ENCODE results near the gene PDK4. TPM values are rescaled to one million over a fixed set of nuclear protein-coding genes. Genes with fewer than 3 reads are reported as not detected.
A peak's percentile ranks its signal among the peaks of the same experiment; 100 is the strongest.
"Not testable (repeated sequence)": the region's sequence is repeated elsewhere in the genome, so short reads cannot be mapped to it uniquely, and the experiment has no call there.

PDK4 gene
- total RNA-seq, 1 donor from 2014 or later = 105 TPM

DNA sequence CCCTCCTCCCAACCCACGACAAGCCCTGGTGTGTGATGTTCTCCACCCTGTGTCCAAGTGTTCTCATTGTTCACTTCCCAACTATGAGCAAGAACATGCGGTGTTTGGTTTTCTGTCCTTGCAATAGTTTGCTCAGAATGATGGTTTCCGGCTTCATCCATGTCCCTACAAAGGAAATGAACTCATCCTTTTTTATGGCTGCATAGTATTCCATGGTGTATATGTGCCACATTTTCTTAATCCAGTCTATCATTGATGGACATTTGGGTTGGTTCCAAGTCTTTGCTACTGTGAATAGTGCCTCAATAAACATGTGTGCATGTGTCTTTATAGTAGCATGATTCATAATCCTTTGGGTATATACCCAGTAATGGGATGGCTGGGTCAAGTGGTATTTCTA is 8.5 kb upstream of the PDK4 start:
- not testable (repeated sequence) for DNase-seq

DNA sequence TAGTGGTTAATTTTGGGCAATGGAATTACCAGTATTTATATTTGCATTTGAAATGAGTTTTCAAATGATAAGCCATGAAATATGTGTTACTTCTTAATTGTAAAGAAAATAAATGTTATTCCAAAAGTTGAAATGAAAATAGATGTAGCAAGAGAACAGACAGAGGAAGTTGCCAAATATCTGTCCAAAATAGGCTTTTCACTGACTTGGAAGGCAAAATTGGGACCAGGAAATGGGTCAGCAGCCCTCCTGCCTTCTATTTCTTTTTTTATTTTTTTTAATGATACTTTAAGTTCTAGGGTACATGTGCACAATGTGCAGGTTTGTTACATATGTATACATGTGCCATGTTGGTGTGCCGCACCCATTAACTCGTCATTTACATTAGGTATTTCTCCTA is 8.1 kb upstream of the PDK4 start:
- not testable (repeated sequence) for DNase-seq

DNA sequence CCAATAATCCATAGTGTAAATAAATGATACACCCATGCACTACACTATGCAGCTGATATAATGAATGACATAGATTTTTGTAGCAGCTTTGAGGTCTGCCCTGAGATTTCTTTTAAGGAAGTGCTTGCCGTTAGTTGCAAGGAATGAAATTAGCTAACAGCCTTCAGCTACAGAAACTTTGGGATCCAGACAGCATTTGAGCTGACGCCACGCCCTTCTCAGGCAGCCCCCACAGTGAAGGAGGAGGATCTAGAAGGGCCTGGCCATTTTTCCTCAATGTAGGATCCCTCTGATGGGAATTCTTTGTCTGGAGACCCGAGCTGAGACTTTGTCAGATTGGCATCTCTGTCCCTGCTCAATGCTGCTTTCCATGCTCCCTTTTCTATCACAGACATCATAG is 6.1 kb upstream of the PDK4 start:
- no peak for DNase-seq

DNA sequence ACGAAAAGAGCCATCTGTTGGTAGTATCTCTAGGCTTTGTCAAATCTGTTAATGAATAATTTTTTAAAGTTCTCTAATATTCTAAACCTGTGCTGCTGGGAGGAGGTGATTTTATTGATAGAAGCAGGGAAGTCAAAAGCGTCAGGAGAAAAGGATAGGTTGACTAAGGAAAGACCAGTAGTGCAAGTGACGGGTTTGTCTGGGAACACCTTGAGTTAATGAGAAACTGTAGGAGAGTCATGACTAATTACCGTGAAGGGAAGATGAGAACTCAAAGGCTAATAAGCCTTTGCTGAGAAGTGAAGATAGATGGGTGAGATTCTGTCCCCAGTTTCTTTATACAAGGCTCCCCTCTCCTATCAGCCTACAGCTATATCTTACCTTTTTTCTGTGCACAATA is 5.0 kb upstream of the PDK4 start:
- no peak for DNase-seq

DNA sequence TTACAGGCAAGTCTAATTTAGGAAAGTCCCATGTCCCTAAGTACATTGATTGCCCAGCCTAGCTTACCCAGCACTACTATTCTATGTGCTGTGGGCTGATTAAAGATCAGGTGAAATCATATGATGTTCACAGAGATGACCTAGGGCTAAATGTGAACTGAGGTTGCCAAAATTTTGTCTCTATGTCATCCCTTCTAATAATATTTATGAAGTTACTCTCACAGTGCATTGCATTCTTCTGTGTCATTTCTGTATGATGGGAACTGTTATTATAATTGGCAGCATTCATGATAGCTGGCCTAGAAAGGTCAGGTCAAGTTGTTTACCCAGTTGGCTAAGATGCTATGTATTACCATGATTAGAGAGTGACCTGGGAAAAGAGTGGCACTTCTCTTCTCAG is 2.8 kb upstream of the PDK4 start:
- peak; percentile 29 for DNase-seq

DNA sequence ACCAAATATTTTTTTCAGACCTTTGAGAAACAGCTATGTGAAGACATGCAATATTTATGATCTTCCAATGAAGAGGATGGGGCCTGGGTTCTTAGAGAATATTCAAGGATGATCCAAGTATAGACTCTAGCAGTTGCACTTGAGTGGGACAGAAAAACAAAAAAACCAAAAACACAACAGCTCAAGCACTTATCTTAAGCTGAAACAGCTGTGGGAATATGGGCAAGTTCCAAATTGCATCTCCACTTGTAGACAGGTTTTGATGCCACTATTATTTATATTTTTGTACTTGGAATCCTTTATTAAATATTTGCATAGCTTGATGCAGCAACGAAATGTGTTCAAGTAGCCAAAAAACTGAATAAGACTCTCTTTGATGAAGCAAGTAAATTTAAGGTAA is 2.2 kb upstream of the PDK4 start:
- no peak for DNase-seq

DNA sequence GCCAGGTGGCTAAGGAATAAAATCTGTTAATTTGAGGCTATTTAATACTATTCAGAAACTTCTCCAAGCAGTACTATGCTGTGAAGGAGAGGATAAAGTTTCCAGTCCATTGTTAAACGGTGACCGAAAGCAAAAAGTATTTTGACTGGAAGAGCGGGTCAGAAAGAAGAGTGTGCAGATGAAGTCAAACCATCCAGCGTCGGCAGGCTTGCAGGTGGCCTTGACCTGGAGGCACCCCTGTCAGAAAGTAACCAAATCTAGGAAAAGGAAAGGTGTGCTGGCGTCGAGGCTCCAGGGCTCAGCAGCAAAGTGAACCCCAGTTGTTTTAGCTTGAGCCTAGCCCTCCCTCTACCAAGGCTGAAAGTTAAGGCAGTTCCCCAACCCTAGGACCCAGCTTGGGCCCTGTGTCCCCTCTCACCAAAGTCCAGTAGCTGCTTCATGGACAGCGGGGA is 544 bp downstream of the PDK4 start:
- no peak for DNase-seq

DNA sequence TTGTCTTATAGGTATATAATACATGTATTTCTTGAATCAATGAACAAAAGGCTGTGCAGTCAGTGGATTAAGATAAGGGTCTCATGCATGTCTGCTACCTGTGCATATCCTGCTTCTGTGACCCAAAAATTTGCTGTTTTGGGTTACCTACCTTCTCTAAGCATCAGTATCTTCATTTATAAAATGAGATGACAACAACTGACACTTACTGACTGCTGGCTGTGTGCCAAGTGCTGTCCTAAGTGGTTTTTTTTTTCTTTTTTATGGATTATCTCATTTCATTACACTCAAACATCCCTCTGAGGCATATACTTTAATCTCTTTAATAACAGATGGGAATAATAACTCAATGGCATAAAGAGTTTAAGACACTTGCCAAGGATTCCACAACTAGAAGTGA is 2.1 kb downstream of the PDK4 start:
- DNase-seq = no peak

DNA sequence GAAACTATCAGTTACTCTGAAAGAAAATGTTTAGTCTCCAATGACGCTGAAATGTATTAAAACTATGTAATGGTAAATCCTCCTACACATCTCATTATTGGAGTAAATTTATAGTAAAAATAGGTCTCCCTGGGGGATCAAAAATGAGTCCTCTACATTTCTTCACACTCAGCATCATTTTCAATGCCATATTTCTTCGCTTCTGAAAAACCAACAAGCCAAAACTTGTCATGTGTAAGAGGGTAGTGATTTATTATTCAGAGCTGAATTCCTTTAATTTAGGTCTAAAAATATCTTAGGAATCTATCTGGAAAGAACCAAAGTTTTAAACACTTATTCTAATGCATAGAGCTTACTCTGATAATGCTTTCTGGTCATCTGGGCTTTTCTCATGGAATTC is 3.0 kb downstream of the PDK4 start:
- DNase-seq = no peak

DNA sequence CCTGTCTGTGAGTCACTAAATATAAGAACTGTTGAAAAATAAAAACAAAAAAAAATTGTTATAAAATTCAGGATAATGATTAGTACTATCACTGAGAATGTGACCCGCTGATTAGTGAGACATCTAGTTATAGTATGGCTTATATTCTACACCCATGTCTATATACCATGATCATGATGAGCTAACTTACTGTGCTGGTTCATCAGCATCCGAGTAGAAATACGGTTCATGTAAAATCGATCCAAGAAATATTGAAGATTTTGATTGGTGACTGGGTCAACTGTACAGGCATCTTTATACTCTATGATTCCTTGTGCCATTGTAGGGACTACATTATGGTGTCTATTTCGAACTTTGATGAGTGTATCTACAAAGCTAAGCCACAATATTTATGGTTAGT is 3.7 kb downstream of the PDK4 start:
- DNase-seq = no peak

DNA sequence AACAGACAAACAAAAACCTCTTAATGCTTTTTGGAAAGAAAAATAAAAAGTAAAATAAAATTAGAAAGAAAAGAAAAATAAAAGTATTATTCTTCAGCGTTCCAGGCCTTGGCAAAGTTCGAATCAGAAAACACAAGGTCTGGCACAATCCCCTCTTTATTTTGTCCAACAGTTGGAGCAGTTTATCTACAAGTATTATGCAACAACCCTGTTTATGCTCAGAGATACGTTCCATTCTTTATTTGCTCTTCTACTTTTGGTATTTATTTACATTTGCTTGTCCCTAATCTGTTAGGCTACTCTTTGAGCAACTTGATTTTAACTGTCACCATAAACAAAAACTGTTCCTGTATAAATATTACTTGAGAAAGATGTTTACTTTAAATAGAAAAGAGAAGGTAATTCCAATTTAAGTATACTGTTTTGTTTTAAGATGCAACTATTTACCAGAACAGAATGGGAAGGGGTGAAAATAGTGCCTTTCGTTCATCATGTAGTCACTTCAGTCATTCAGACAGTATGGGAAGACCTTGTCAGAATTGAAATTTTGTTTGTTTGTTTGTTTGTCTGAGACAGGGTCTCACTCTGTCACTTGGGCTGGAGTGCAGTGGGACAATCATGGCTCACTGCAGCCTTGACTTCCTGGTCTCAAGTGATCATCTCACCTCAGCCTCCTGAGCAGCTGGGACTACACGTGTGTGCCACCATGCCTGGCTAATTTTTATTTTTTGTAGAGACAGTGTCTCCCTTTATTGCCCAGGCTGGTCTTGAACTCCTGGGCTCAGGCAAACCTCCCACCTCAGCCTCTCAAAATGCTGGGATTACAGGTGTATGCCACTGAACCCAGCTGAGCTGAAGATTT is 5.7 kb downstream of the PDK4 start:
- DNase-seq = no peak

DNA sequence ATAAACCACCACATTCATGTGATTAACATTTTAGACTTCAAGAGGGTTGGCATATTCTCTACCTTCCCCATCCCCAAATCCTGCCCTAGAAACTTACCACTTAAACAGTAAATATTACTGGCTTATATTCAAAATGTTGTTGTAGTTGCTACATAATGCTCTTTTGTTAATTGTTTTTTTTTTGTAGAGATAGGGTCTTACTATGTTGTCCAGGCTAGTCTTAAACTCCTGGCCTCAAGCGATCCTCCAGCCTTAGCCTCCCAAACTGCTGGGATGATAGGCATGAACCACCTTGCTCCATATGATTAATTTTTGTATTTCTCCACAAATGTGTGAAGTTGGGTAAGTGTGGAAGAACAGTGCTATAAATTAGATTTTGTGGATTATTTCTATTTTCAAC is 6.5 kb downstream of the PDK4 start:
- DNase-seq = no peak

DNA sequence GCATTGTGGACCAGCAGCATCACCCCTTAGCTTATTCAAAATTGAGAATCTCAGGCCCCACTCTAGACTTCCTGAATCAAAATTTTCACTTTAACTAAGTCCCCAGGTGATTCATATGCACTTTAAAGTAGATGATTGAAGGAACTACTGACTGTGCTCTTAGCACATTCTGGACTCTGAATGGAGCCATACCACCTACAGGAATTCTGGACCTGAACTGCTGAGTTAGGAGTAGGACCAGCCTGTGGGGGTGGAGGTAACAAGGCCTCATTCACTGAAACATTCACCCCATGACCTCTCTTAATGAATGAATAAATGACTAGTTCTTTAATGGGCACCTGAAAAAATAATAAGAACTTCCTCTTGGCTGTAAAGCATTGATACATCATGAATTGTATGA is 7.3 kb downstream of the PDK4 start:
- DNase-seq = no peak

DNA sequence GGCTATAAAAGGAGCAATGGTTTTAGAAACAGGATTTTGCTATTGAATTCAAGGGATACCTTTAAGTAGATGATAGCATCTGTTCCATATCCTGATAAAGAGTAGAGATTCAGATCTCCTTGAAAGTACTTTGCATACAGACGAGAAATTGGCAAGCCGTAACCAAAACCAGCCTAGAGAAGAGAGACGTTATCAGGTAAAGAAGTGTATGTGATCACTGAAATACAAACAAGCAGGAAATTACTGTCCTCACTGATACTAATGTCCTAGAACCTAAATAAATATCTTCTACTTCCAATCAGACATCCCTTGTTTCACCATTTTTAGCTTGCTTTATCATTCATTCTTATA is 9.4 kb downstream of the PDK4 start:
- DNase-seq = no peak

DNA sequence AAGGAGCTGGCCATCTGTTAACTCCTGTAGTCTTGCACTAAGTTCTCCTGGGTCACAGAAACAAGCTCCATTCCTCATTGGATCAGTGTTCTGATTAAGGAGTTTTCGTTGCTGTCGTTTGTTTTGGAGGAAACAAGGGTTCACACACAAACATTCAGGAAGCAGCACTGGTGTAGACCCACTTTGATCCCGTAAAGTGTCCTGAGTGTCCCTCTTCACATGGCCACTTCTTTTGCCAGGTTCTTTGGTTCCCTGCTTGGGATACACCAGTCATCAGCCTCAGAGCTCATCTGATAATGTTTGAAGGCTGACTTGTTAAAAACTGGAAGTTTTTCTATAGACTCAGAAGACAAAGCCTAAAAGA is 10.9 kb downstream of the PDK4 start:
- no peak for DNase-seq

DNA sequence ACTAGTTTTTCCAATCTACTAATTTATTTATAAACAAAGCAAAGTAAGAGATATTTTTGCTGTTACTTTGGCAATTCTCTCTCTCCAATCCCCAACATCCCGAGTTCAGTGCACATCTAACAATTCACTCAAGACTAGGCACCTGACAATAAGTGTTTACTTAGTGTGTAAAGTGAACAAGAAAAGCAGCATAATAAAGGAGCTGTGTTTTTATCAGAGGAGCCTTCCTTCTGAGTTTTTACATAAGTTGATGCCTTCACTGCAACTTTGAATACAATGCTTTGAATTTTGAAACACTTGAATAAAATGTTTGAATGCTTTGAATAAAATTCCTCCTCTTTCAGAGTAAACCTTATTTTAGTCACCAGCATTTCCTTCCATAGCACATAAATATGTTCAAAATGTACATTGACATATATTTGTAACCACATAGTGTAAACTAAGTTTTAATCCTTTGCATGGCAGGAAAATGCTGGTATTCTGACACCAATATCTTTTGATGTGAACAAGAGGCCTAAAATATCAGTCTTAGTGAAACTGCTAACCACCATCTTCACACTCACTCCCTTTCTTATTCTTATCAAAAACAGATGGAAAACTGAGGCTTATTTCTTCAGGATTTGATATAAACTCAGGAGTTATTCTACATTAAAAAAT is 11.4 kb downstream of the PDK4 start:
- DNase-seq = no peak

DNA sequence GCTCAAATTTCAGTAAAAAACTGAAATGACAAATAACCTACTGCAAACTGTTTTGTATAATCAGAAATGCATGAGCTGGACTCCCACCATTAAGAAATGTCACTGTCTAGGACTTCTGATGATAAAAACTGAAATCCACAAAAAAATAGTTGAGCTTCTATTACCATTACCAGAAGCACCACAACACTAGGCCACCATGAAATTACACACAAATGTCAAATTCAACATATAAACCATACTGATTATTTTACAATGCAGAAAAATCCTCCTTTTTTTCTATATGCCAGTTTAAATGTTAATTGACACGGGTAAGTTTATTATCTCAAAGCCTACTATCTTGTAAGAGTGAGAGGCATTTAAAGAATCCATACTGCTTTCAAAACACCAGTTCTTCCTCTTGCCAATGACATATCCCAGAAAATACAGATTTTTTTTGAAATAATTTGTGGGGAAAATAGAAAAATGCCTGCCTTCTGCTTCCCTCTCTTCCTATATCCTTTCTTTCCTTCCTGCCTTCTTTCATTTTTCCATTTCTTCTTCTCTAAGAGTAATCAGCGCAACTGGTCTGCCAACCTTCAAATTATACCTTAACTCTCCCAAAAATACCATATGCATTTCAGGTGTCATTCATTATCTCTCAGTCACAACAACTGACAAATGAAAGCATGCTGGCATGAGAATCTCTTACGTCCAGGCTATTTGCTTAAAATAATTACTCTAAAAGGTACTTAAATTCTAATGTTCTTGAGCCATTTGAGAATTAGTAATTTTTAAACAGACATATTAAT is 12.3 kb downstream of the PDK4 start:
- no peak for DNase-seq

DNA sequence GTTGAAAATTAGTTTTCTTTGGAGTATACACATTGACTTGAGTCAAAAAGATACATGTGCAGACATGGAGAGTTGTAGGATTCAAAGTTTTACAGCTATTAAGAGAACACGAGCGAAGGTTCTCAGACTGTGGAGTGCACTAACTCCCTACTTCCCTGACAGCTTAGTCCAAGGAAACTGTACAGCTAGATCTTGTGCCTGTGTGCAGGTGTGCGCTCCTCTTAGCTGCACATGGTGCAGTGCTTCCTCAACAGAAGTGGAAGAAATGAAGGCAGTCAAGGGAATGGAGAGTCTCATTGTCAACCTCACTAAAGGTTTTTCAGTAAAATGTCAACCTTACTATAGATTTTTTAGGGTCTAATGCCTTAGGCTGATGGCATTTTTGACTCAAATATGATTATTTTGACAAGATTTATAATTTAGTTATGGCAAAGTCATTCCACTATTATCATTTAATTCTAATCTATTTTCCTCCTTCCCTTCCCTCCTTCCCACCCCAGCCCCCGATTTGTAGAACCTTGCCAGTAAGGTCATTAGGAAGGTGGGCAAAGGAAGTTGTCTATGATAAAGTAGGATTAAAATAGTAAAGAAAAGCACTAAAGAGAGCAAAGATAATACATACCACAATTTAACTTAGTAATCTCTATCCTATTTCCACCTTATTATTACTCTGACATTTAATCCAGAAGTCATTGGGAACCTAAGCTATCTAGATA is 13.6 kb downstream of the PDK4 start:
- DNase-seq = no peak

DNA sequence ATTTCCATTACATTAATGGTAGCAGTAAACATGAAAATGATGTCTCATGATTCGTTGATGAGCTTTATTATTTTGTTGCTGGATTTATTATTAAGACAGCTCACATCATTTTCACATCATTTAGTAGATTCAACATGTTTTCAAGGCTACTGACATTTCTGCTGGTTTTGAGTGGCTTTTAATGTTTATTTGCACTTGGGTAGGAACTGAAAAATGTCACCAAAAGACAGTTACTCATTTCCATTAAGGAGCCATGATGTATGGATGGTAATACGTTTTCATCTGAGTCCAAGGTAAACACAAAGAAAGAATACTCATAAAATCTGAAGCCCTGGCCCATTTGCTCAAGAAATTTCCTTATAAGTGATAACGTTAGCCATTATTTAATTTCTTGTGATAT is 14.8 kb downstream of the PDK4 start:
- no peak for DNase-seq

DNA sequence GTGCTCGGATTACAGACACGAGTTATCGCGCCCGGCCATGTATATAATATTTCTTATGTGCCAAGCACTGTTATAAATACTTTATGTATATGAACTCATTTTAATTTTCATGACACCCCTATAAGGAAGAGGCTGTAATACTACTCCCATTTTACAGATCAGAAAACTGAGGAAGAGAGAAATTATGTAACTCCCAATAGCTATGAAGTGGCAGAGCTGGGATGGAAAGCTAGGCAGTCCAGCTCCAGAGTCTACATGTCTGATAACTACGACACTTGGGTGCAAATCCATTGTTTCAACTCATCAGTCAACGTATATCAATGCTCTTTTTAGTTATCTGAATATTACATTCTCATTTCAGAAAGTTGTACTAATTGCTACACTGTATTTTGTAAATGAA is 17.0 kb downstream of the PDK4 start:
- DNase-seq = no peak

DNA sequence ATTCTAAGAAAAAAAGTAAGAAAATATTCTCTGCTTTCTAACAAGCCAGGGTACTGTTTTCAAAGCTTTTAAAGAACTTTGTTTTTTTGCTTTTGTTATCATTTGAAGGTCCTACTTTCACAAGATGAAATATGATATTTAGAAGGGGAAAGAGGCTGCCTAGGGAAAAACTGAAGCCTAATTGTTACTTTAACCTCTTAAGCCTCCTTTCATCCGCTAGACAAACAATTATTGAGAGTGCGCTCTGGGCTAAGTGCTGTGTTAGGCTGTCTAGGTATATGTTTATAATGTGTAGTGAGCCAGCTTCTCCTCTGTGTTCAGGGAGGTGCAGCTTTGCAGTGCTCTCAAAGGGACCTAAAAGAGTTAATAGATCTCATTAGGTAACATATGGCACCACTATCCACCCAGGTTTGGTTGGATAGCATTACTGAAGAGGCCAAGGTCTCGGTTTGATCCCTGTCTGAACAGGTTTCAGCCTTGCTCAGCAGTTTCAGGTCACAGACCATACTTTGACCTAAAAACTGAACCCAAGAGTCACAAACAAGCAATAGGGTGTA is 17.9 kb downstream of the PDK4 start:
- no peak for DNase-seq

DNA sequence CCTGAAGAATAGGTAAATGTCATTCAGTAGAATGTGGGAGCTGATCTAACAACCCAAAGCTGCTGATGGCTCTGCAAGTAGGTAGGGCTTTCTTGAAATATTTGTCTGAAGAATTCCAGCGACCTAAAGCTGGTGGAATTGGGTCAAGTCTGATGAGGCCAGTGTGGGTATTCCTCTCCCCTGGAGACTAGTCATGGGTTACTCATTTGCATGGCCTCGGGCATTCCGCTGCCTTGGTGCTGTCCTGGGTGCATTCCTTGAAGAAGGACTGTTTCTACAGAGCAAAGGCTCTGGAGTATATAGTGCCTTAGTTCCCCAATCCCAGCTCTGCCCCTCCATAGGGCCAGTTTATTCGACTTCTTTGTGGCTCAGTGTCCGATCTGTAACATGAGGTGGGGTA is 19.2 kb downstream of the PDK4 start:
- no peak for DNase-seq

DNA sequence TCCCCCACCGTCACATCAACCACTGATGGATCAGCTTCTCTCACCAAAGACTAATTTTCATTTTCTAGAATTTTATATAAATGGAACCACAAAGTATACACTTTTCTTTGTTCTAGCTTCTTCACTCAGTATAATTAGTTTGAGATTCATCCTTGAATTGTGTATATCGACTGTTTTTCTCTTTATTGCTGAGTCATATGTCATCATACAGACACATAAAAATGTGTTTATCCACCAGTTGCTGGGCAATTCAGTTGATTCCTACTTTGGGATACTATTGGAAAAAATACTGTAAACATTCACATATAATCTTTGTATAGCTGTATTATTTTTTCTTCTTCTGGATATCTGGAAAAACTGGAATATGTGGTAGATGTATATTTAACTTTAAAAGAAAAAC is 26.6 kb downstream of the PDK4 start:
- no peak for DNase-seq

All from dermis blood vessel endothelial cell (primary cell).